ENCODE measurements around the gene FLT3LG.

DNA sequence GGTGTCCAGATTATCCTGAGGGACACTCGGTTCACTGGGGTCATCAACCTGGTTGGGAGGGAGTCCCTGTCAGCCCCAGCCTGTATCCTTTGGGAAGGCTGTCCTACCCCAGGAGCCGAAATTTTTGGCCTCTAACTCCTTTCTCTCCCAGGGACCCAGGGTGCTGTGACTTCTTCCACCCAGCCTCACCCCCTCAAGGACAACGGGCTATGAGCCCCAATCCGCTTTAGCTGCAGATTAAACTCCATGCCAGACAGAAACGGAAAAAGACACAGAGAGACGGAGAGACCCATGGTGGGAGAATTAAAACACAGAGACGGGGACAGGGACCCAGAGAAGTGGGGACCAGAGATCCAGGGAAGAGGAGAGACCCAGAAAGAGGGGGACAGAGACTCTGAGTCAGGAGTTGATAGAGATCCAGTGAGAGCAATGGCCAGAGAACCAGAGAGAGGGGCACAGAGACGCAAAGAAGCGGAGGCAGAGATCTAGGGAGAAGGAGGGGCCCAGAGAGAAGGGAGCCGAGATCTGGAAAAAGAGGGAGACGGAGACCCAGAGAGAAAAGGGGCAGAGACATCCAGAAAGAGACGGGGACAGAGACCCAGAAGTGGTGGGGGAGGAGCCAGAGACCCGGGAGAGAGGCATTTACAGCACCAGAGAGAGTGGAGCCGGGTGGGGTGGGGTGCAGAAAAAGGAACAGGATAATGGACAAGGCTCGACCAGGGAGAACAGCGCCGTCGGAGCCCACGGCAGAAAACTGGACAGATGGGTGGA is 33.4 kb upstream of the FLT3LG start:
- TF ChIP-seq POLR2A (IDR thresholded peaks at IDR 0.05) (no peak), CTCF (IDR thresholded peaks at IDR 0.05) (no peak)
